Measurements from ENCODE around the gene ARSD.

GRCh38 chrX:2967012-2967411 is 37.9 kb upstream of the ARSD start:
- TF ChIP-seq CTCF (IDR thresholded peaks at IDR 0.05; ENCODE audit: low read length) (no peak), EZH2 (IDR thresholded peaks at IDR 0.05; ENCODE audit: borderline replicate concordance, low read length) (no peak)
